Tibial nerve (tissue), 4 donors: ENCODE results near the gene THEM4.
"Not testable (repeated sequence)": the region's sequence is repeated elsewhere in the genome, so short reads cannot be mapped to it uniquely, and the experiment has no call there.

Experiments
- EP300 ChIP-seq, 2 donors: sonication (generic); formaldehyde crosslinking; IDR thresholded peaks; one replicate each; pipeline ENCODE4 v1.6.1; 2017; ENCODE audit warnings: antibody characterized with exemption in 2 of 2, mild to moderate bottlenecking in 1 of 2
- POLR2A ChIP-seq, 2 donors: fragments of 450-650 bp; IDR thresholded peaks; one replicate each; pipeline ENCODE4 v1.6.1; 2017; ENCODE audit warnings: antibody characterized with exemption in 2 of 2, mild to moderate bottlenecking in 2 of 2, moderate library complexity in 2 of 2
- TF ChIP-seq, protein P1 (sequence below), 5 experiments: fragments of 200-600 bp in 3 of 5; fragments of 450-650 bp in 2 of 5; sonication (generic) in 3 of 5; IDR thresholded peaks; one replicate each; pipeline ENCODE4 v1.5.1; 2016 to 2019; ENCODE audit warnings: antibody characterized with exemption in 5 of 5, mild to moderate bottlenecking in 3 of 5, moderate library complexity in 2 of 5

DNA sequence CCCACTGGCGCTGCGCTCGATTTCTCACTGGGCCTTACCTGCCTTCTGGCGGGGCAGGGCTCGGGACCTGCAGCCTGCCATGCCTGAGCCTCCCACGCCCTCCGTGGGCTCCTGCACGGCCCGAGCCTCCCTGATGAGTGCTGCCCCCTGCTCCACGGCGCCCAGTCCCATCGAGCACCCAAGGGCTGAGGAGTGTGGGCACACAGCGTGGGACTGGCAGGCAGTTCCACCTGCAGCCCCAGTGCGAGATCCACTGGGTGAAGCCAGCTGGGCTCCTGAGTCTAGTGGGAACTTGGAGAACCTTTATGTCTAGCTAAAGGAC is 3.0 kb downstream of the THEM4 start:
- TF ChIP-seq, protein P1, sequence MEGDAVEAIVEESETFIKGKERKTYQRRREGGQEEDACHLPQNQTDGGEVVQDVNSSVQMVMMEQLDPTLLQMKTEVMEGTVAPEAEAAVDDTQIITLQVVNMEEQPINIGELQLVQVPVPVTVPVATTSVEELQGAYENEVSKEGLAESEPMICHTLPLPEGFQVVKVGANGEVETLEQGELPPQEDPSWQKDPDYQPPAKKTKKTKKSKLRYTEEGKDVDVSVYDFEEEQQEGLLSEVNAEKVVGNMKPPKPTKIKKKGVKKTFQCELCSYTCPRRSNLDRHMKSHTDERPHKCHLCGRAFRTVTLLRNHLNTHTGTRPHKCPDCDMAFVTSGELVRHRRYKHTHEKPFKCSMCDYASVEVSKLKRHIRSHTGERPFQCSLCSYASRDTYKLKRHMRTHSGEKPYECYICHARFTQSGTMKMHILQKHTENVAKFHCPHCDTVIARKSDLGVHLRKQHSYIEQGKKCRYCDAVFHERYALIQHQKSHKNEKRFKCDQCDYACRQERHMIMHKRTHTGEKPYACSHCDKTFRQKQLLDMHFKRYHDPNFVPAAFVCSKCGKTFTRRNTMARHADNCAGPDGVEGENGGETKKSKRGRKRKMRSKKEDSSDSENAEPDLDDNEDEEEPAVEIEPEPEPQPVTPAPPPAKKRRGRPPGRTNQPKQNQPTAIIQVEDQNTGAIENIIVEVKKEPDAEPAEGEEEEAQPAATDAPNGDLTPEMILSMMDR (IDR thresholded peaks at IDR 0.05): not testable (repeated sequence)
- not testable (repeated sequence) for TF ChIP-seq EP300, POLR2A (IDR thresholded peaks at IDR 0.05)
